Neural progenitor cell (in vitro differentiated cells): Measurements from ENCODE around the gene CCDC106.

ENCODE experiments used
- CTCF ChIP-seq: fragments of 200-600 bp; sonication (generic); IDR thresholded peaks from 2 replicates; pipeline ENCODE4 v1.5.1; 2017; ENCODE audit warnings: antibody characterized with exemption, mild to moderate bottlenecking
- EZH2 ChIP-seq: fragments of 200-600 bp; sonication (generic); IDR thresholded peaks from 2 replicates; pipeline ENCODE4 v1.6.1; 2017; ENCODE audit warnings: antibody characterized with exemption, mild to moderate bottlenecking, moderate library complexity

GRCh38 chr19:55690769-55691545 is 42.9 kb downstream of the CCDC106 start:
- no peak for TF ChIP-seq CTCF
- no peak for TF ChIP-seq EZH2
